Measurements from ENCODE around the gene GARIN5A. TPM values are rescaled to one million over a fixed set of nuclear protein-coding genes. Genes with fewer than 3 reads are reported as not detected.
"Not testable (repeated sequence)": the region's sequence is repeated elsewhere in the genome, so short reads cannot be mapped to it uniquely, and the experiment has no call there.

GARIN5A gene
- total and polyA plus RNA-seq, 11 donors, result 0.51 to 6.4 (median 1.6) TPM

GRCh38 chr19:50444059-50444458, 32.6 kb downstream of the GARIN5A start:
- Histone ChIP-seq H3K27ac (no peak overlapping the region), H3K4me3 (no peak overlapping the region), H3K27me3 (no peaks in the 10 kb centered on the region), H3K36me3 (no peaks in the 10 kb centered on the region), H3K4me1 (no peaks in the 10 kb centered on the region), H3K9me3 (no peaks in the 10 kb centered on the region)
- no peak for DNase-seq
- intact Hi-C loops (cut with DNase I), result no loop called here
- 62 to 71% (median 67%) methylated on average over 1 of the region's 1 CpG for WGBS, 4 donors
- no peak for TF ChIP-seq CTCF (IDR thresholded peaks at IDR 0.05)
- TF ChIP-seq POLR2A (IDR thresholded peaks at IDR 0.05), result no peak
- ATAC-seq, result no peak

GRCh38 chr19:50439130-50439529, 37.5 kb downstream of the GARIN5A start:
- H3K36me3 ChIP-seq; H3K4me1 ChIP-seq; H3K4me3 ChIP-seq; ATAC-seq; H3K9me3 ChIP-seq; DNase-seq; H3K27me3 ChIP-seq; H3K27ac ChIP-seq; intact Hi-C loops (cut with DNase I): not testable (repeated sequence)
- 64 to 72% (median 67%) methylated on average over 2 of the region's 2 CpGs for WGBS, 4 donors

GRCh38 chr19:50437862-50438449, 38.7 kb downstream of the GARIN5A start:
- intact Hi-C loops (cut with DNase I), result no loop called here
- TF ChIP-seq POLR2A (IDR thresholded peaks at IDR 0.05) (no peak), CTCF (IDR thresholded peaks at IDR 0.05) (no peak)
- H3K9me3 ChIP-seq, result no peaks in the 10 kb centered on the region
- no peaks in the 10 kb centered on the region for H3K36me3 ChIP-seq
- 88 to 92% (median 90%) methylated on average over 5 of the region's 5 CpGs for WGBS, 4 donors
- no peak overlapping the region for H3K4me3 ChIP-seq
- ATAC-seq, result no peak
- H3K4me1 ChIP-seq, result no peaks in the 10 kb centered on the region
- H3K27ac ChIP-seq, result no peak overlapping the region
- peaks cover 0 to 8% (median under 1%) of the 10 kb centered on the region in 9 donors for H3K27me3 ChIP-seq
- no peak for DNase-seq

GRCh38 chr19:50435627-50436026, 41.0 kb downstream of the GARIN5A start:
- peaks cover 0 to 18% (median 10%) of the 10 kb centered on the region in 12 donors for H3K4me1 ChIP-seq
- no peak overlapping the region for H3K27ac ChIP-seq
- no peak for TF ChIP-seq CTCF (IDR thresholded peaks at IDR 0.05)
- TF ChIP-seq POLR2A (IDR thresholded peaks at IDR 0.05), result no peak
- H3K27me3 ChIP-seq, result peaks cover 0 to 19% (median 11%) of the 10 kb centered on the region in 9 donors
- H3K9me3 ChIP-seq, result no peaks in the 10 kb centered on the region
- H3K36me3 ChIP-seq, result no peaks in the 10 kb centered on the region
- DNase-seq (no peak), ATAC-seq (no peak)
- 71 to 76% (median 73%) methylated on average over 9 to 12 of the region's 12 CpGs for WGBS, 4 donors
- H3K4me3 ChIP-seq, result no peak overlapping the region
- intact Hi-C loops (cut with DNase I), result no loop called here

GRCh38 chr19:50435221-50435620, 41.4 kb downstream of the GARIN5A start:
- 76 to 83% (median 81%) methylated on average over 14 to 17 of the region's 17 CpGs for WGBS, 4 donors
- H3K9me3 ChIP-seq, result no peaks in the 10 kb centered on the region
- intact Hi-C loops (cut with DNase I), result no loop called here
- peaks cover 0 to 19% (median 11%) of the 10 kb centered on the region in 9 donors for H3K27me3 ChIP-seq
- TF ChIP-seq CTCF (IDR thresholded peaks at IDR 0.05), result no peak
- no peak for TF ChIP-seq POLR2A (IDR thresholded peaks at IDR 0.05)
- peaks cover 0 to 18% (median 10%) of the 10 kb centered on the region in 12 donors for H3K4me1 ChIP-seq
- ATAC-seq (no peak), DNase-seq (no peak)
- no peaks in the 10 kb centered on the region for H3K36me3 ChIP-seq
- H3K27ac ChIP-seq, result no peak overlapping the region
- H3K4me3 ChIP-seq, result no peak overlapping the region

Data from heart left ventricle (tissue), 16 donors.